NCI-H146 (cell line): ENCODE results near the gene ARF6.
A peak's percentile ranks its signal among the peaks of the same experiment; 100 is the strongest.
"Not testable (repeated sequence)": the region's sequence is repeated elsewhere in the genome, so short reads cannot be mapped to it uniquely, and the experiment has no call there.

Source experiments
- DNase-seq: peaks from one replicate; lab custom pipeline; 2025; lab: John Stamatoyannopoulos, UW

ARF6 gene

DNA sequence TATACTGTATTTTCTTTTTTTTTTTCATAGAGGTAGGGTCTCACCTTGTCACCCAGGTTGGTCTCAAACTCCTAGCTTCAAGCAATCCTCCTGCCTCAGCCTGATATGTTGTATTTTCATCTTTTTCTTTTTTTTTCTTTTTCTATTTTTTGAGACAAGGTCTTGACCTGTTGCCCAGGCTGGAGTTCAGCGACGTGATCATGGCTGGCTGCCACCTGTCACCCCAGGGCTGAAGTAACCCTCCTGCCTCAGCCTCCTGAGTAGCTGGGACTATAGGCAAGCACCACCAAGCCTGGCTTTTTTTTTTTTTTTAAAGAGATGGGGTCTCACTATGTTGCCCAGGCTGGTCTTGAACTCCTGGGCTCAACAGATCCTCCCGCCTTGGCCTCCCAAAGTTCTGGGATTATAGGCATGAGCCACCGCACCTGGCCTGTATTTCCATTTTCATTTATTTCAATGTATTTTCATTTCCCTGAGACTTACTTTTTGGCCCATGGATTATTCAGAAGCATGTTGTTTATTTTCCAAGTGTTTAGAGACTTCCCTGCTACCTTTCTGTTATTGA lies 16.2 kb upstream of the ARF6 start:
- no peak for DNase-seq

DNA sequence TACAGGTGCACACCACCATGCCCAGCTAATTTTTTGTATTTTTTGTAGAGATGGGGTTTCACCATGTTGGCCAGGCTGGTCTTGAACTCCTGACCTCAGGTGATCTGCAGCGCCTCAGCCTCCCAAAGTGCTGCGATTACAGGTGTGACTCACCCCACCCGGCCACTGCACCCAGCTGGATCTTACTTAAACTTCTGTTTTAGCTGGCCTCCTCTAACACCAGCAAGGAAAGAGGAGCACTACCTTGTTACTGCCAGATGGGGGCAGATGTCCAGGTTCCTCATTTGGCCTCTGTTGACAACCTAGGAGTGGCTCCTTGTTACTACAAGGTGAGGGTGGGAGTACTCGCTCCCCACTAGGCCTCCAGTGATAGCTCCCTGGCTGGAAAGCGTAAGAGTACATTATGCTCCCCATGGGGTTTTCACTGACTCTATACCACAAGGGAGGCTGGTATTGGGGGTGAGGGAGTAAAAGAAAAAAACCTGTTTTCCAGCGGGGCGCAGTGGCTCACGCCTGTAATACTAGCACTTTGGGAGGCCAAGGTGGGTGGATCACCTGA lies 13.2 kb upstream of the ARF6 start:
- peak; percentile 67 for DNase-seq

DNA sequence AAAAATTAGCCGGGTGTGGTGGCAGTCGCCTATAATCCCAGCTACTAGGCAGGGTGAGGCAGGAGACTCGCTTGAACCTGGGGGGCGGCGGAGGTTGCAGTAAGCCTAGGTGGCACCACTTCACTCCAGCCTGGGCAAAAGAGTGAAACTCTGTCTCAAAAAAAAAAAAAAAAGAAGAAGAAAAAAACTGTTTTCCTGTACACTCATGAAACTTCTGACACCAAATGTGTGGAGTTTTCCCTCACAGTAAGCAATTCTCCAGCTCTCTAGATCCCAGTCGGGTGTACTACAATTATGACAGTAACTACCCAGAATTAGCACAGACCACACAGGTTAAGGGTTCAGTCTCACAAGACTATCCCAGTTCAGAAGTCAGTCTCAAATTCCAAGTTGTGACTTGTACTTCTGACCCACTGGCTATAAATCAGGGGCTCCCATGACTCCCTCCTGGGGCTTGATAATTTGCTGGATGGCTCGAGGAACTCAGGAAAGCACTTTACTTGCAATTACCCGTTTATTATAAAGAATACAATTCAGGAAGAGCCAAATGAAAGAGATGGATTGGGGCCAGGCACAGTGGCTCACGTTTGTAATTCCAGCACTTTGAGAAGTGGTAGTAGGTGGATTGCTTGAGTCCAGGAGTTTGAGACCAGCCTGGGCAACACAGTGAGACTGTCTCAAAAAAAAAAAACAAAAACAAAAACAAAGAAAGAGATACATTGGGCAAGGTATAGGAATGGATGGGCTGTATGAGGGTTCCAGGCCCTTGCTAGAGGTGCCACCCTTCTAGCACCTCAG lies 12.4 kb upstream of the ARF6 start:
- DNase-seq = no peak

DNA sequence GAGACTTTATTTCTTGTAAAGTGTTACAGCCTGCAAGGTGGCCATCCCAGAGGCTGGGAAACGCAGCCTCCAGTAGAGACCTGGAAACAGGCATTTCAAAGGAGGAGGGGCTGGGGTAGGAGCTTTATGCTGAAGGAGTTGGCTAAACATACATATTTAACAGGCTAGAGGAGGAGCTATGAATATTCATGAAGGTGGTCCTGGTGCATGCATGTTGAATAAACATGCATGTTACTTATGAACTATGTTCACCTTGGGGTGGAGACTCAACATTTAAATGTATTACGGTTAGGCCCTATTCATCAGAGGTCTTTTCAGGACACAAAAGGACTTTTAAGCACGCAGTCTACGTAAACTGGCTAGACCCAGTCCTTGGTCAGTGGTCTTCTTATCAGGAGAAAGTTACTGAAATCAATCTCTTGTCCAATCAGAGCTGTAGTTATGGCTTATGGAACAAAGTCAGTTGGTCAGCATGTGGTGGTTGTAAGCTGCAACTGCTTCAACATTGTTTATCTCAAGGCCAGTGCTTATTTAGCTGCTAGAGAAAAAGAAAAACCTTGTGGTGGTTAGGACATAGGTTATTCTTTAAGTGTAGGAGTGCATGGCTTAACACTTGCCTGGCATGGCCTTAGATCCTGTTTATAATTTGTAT lies 11.4 kb upstream of the ARF6 start:
- no peak for DNase-seq

DNA sequence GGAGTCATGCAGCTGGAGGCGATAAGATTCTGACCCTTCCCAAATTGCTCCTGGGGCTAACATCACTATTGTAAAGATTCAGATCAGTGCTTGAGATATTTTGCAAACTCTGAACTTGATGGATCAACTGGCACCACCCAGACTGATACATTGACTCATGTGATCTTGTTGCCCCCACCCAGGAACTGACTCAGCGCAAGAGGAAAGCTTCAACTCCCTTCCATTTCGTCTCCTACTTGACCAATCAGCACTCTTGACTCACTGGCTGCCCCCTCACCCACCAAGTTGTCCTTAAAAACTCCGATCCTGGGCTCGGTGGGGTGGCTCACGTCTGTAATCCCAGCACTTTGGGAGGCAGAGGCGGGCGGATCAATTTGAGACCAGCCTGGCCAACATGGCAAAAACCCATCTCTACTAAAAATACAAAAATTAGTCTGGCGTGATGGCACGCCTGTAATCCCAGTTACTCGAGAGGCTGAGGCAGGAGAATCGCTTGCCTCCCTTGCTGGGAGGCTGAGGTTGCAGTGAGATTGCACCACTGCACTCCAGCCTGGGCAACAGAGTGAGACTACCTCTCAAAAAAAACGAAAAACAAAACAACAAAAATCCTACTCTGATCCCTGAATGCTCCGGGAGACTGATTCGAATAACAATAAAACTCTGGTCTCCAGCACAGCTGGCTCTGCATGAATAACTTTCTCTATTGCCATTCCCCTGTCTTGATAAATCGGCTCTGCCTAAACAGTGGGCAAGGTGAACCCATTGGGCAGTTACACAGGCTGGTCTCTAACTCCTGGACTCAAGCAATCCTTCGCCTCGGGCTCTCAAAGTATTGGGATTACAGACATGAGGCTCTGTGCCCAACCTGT lies 9.8 kb upstream of the ARF6 start:
- no peak for DNase-seq

DNA sequence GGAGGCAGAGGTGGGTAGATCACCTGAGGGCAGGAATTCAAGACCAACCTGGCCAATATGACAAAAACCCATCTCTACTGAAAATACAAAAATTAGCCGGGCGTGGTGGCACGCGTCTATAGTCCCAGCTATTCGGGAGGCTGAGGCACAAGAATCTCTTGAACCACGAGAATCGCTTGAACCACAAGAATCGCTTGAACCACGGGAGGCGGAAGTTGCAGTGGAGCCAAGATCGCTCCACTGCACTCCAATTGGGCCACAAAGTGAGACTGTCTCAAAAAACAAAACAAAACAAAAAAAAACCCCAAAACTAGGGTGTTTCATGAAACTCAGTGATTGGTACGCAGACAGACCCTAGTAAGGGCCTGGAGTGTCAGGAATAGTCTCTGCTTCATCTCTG lies 6.4 kb upstream of the ARF6 start:
- DNase-seq = no peak

DNA sequence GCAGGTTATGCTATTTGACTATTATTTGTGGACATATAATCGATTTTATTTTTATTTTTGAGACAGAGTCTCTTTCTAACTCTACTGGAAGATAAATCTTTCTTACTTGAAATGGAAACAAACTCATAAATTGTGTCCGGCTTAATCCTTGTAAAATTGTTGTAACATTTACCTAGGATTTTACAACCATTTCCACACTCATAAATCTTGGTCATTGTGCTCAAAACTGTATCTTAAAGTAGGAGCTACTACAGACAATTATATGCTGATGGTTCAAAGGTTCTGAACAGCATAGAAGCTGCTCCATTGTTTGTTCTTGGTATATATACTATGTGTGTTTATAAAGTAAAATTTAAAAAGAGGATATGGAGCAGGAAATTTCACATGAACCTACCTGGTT lies 4.6 kb upstream of the ARF6 start:
- no peak for DNase-seq

DNA sequence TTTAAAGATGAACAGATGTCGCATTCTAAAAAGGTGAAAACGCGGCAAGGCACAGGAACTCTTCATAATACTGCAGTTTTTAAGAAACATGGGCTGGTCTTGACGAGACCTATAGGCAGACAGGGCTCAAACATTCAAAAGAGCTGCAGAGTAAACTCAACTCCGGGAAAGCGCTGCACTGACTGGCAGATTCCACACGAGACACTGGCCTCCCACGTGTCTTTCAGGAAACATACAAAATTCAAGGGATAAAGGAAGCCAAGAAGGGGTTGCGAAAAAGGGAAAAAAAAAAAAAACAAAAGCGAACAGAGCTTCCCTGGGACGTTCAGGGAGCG lies 614 bp upstream of the ARF6 start:
- peak; percentile 74 for DNase-seq

DNA sequence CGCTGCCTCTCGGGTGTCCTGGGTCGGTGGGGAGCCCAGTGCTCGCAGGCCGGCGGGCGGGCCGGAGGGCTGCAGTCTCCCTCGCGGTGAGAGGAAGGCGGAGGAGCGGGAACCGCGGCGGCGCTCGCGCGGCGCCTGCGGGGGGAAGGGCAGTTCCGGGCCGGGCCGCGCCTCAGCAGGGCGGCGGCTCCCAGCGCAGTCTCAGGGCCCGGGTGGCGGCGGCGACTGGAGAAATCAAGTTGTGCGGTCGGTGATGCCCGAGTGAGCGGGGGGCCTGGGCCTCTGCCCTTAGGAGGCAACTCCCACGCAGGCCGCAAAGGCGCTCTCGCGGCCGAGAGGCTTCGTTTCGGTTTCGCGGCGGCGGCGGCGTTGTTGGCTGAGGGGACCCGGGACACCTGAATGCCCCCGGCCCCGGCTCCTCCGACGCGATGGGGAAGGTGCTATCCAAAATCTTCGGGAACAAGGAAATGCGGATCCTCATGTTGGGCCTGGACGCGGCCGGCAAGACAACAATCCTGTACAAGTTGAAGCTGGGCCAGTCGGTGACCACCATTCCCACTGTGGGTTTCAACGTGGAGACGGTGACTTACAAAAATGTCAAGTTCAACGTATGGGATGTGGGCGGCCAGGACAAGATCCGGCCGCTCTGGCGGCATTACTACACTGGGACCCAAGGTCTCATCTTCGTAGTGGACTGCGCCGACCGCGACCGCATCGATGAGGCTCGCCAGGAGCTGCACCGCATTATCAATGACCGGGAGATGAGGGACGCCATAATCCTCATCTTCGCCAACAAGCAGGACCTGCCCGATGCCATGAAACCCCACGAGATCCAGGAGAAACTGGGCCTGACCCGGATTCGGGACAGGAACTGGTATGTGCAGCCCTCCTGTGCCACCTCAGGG lies 679 bp downstream of the ARF6 start:
- DNase-seq = peak; percentile 71

DNA sequence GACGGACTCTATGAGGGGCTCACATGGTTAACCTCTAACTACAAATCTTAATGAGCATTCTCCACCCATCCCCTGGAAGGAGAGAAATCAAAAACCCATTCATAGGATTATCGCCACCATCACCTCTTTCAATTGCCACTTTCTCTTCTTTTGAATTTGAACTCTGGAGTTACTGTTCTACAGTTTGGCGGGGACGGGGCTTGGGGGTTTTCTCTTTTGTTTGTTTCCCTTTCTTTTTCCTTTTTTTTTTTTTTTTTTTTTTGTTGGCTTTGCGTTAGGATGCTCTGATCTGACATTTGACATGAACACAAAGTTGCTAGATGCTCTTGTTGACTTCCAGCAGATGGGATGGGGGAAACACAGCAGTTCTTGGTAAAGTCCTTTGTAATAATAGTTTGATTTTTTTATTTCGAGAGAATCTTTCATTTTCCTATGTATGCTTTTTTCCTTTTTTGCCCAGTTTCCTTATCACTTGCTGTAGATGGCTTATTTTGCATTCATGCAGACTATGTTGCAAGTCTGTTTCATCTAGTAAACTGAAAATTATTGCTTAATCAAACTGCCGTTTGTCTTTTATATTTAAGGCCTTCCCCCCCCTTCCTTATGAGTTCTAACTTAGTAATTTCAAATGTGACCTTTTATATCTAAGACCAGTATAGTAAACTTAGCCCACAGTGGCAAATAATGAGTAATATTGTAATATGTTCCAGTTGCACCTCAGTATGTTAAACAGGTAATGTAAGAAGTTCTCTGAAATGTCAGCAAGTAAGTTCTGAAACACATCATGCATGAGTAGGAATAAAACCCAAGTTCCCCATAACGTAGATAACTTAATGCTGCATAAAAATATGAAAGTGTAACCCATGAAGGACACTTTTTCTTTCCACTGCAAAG lies 1.6 kb downstream of the ARF6 start:
- not testable (repeated sequence) for DNase-seq

DNA sequence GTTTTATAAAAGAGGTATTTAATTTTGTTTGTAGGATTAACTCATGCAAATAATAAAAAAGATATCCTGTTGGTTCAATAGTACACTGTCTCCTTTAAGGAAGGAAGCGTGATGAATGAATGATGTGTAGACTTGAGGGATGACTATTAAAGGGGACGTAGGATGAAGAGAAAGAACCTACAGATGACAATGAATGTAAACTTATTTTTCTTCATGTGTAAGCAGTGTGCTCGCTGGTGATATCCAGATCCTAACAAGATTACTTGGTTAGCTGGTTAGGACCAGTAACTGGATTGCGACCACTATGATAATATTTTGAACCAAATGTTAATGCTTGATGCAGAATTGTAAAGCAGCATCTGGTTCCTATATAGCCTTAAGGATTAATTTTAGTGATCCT lies 2.6 kb downstream of the ARF6 start:
- no peak for DNase-seq

DNA sequence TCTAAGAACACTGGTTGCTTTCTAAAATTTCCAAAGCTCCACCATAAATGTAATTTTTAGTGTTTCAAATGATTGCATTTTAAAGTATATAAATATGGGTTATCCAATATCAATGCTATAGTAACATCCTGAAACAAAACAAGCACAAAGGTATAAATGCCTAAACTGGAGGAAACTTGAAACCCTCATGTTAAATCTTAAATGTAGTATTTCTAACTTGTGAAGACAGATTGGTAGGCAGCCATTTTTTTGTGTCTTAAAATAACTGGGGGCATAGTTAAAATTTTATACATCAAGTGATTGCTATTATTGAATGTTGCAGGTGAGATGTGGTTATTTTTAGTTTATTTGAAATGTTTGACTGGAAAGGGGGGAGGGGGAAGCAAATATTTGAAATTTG lies 3.4 kb downstream of the ARF6 start:
- DNase-seq = not testable (repeated sequence)

DNA sequence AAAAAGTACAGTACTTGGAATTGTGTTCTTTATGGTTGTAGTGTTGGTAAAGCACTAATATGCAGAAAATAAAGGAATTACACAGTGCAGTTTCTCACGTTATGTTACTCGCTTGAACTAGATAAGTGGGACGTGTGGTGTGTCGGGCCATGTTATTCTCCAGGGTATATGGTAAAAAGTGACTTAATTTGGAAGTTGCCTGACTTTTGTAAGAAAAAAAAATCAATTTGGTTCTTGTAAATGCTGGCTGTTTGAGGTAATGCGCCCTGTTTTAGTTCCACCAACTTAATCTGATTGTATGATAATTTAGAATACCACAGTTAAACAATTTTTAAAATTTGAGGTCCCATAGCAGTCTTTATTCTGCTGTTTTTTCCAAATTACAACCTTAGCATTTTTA lies 4.1 kb downstream of the ARF6 start:
- no peak for DNase-seq

DNA sequence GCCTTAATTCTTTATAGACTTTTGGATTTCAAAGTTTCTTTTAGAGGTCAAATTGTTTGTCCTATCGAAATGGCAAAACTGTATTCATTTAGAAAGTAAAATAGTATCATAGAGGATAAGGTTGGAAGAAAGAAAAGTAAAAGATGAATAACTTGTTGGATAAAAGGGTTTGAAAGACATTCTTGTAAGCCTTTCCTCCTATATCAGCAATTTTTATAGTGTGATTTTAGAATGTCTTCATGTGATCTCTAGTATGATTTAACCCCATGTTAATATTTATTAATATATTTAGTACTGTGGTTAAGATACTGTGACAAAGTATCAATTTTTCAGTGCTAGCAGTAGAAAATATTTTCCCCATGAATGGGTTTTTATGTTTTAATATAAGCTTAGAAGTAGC lies 4.5 kb downstream of the ARF6 start:
- no peak for DNase-seq

DNA sequence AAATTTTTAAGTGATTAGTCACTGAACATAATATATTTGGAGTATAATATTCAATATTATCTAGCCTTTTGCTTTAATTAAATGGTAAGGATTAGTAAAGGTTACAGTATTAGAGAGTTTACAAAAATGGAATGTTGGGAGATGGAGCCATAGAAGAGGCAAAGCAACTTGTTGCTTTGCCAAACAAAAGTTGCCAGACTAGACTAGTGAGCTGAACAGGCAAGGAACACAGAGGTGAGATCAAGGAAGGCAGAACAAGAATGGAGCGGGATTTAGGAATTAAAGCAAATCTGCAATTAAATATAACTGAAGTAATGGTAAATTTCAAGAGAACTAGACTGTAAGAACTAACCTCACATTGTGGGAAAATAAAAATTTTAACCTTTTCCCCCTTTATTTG lies 5.1 kb downstream of the ARF6 start:
- no peak for DNase-seq

DNA sequence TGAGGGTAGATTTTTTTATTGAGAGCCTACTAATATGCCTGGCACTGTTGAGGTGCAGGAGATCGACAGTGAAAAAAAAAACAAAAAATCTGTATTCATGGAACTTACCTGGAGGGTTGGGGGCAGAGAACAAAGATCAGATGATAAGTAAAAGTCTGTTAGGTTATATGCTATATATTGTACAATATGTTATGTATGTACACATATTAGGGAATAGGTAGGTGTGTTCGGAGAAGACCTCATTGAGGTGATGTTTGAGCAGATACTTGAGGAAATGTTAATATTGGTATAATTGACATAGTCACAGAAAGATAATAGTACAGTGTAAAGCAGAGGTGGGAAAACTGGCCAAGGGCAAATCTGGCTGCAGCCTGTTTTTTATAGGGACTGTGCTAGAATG lies 5.6 kb downstream of the ARF6 start:
- no peak for DNase-seq

DNA sequence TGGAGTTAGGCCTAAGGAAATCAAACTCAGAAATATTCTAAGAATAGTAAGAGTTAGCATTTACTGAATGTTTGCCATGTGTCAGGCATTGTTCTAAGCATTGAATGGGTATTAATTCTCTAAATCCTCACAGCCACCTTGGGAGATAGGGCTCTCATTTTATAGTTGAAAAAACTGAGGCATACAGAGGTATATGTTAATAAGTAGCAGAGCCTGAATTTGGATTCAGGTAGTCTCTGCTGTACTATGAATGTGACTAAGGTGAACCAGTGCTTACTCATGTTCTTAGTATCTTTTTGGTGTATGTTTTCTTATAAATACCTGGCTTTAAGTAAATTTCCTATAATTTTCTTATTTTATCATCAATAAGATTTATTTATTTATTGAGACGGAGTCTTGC lies 8.1 kb downstream of the ARF6 start:
- no peak for DNase-seq

DNA sequence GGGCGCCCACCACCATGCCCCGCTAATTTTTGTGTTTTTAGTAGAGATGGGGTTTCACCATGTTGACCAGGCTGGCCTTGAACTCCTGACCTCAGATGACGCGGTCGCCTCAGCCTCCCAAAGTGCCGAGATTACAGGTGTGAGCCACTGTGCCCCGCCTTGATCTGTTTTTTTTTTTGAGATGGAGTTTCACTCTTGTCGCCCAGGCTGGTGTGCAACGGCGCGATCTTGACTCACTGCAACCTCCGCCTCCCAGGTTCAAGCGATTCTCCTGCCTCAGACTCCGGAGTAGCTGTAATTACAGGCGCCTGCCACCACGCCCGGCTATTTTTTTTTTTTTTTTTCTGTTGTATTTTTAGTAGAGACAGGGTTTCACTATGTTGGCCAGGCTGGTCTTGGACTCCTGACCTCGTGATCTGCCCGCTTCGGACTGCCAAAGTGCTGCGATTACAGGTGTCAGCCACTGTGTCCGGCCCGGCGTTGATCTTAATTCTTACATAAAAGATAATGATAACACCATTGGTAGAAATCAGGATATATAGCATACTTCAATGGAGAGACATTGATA lies 9.9 kb downstream of the ARF6 start:
- DNase-seq = not testable (repeated sequence)

DNA sequence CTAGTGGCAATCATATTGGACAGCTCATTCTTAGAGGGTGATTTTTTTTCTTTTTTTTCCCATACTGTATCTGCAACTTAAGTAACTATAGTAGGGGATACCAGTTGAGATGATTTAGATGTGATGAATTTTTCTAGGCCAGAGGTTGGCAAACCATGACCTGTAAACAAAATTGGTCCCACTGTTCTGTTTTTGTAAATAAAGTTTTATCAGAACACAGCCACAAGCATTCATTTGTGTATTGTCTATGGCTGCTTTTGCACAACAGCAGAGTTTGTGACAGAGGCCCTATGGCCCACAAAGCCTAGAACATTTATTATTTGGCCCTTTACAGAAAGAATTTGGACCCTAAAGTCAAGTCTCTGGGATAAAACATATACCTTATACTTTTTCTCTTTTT lies 11.4 kb downstream of the ARF6 start:
- no peak for DNase-seq

DNA sequence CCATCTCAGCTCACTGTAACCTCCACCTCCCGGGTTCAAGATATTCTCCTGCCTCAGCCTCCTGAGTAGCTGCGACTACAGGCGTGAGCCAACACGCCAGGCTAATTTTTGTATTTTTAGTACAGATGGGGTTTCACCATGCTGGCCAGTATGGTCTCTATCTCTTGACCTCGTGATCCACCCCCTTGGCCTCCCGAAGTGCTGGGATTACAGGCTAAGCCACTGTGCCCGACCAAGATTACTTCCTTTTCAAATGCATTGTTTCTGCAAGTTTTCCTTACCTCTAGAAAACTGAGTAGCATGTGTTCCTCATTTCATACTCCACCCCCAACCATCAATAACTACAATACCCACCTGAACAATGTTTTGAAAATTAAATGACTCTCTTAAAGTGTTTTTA lies 13.1 kb downstream of the ARF6 start:
- DNase-seq = no peak
